Measurements from ENCODE around the gene PRR16. TPM values are rescaled to one million over a fixed set of nuclear protein-coding genes. Genes with fewer than 3 reads are reported as not detected.

PRR16 gene
- total and polyA plus RNA-seq, 2 donors: 0.05 to 0.66 TPM

DNA sequence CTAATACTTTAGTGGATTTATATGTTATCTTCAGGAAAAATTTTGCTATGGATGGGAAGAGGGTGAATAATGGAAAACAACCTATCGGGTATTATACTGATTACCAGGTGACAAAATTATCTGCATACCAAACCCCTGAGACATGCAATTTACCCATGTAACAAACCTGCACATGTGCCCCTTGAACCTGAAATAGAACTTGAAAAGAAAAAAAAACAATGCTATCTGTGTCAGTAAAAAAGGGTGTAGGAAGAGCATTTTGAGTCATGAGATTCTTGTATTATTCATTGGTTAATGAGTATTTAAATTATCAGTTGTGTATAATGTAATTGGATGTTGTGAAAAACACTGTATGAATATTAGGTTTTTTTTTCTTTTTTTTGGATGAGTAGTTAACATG is 75.4 kb downstream of the PRR16 start:
- Histone ChIP-seq H3K4me1 (ENCODE audit: control insufficient read depth in 2 of 2, insufficient read depth in 2 of 2, low read length in 2 of 2) (no peaks in the 10 kb centered on the region), H3K36me3 (ENCODE audit: control insufficient read depth in 2 of 2, insufficient read depth in 2 of 2, low read length in 1 of 2) (no peaks in the 10 kb centered on the region), H3K9me3 (ENCODE audit: control insufficient read depth in 2 of 2, insufficient read depth in 1 of 2, low read length in 1 of 2) (no peaks in the 10 kb centered on the region), H3K27me3 (ENCODE audit: control insufficient read depth in 2 of 2, insufficient read depth in 1 of 2, low read length in 1 of 2) (no peaks in the 10 kb centered on the region), H3K4me3 (ENCODE audit: low read length in 2 of 2) (no peak overlapping the region), H3K27ac (ENCODE audit: low read depth in 1 of 2, low read length in 1 of 2) (no peak overlapping the region)
- DNase-seq (ENCODE audit: low read depth in 6 of 9, low spot score in 9 of 9): no peak
- WGBS: 100% methylated on average over 1 of the region's 1 CpG

- no peaks in the 10 kb centered on the region for H3K4me1 ChIP-seq (ENCODE audit: control insufficient read depth in 2 of 2, insufficient read depth in 2 of 2, low read length in 2 of 2)
These were observed 76.0 kb downstream of the PRR16 start for GRCh38 chr5:120540097-120540496.

DNA sequence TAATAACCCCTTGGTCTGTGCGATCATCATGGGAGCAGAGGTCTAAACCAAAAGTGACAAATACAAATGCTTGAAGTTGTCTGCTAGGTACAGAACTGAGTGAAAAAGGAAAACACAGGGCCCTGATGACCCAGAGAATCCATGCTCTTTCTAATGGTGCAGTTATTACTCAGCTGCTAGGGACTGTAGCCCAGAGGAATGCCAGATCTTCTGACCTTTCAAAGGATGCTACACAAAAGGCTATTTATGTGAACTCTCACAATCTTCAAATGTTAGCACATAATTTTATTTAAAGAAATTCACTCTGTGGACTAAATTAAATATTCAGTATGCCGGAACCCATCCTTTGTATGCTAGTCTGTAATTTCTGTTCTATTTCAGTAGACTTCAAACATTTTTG is 79.9 kb downstream of the PRR16 start:
- Histone ChIP-seq H3K9me3 (ENCODE audit: control insufficient read depth in 2 of 2, insufficient read depth in 1 of 2, low read length in 1 of 2) (no peaks in the 10 kb centered on the region), H3K4me1 (ENCODE audit: control insufficient read depth in 2 of 2, insufficient read depth in 2 of 2, low read length in 2 of 2) (no peaks in the 10 kb centered on the region), H3K4me3 (ENCODE audit: low read length in 2 of 2) (no peak overlapping the region), H3K27me3 (ENCODE audit: control insufficient read depth in 2 of 2, insufficient read depth in 1 of 2, low read length in 1 of 2) (no peaks in the 10 kb centered on the region), H3K27ac (ENCODE audit: low read depth in 1 of 2, low read length in 1 of 2) (no peak overlapping the region), H3K36me3 (ENCODE audit: control insufficient read depth in 2 of 2, insufficient read depth in 2 of 2, low read length in 1 of 2) (no peaks in the 10 kb centered on the region)
- DNase-seq (ENCODE audit: low read depth in 6 of 9, low spot score in 9 of 9): no peak
- WGBS: 99% methylated on average over 2 of the region's 2 CpGs

More at GRCh38 chr5:120540097-120540496, 76.0 kb downstream of the PRR16 start:
- H3K27ac ChIP-seq (ENCODE audit: low read depth in 1 of 2, low read length in 1 of 2): no peak overlapping the region
- no peaks in the 10 kb centered on the region for H3K27me3 ChIP-seq (ENCODE audit: control insufficient read depth in 2 of 2, insufficient read depth in 1 of 2, low read length in 1 of 2)
- no peak overlapping the region for H3K4me3 ChIP-seq (ENCODE audit: low read length in 2 of 2)
- no peak for DNase-seq (ENCODE audit: low read depth in 6 of 9, low spot score in 9 of 9)
- no peaks in the 10 kb centered on the region for H3K9me3 ChIP-seq (ENCODE audit: control insufficient read depth in 2 of 2, insufficient read depth in 1 of 2, low read length in 1 of 2)
- 85% methylated on average over 2 of the region's 2 CpGs for WGBS
- H3K36me3 ChIP-seq (ENCODE audit: control insufficient read depth in 2 of 2, insufficient read depth in 2 of 2, low read length in 1 of 2): no peaks in the 10 kb centered on the region

- Histone ChIP-seq H3K36me3 (ENCODE audit: control insufficient read depth in 2 of 2, insufficient read depth in 2 of 2, low read length in 1 of 2) (no peaks in the 10 kb centered on the region), H3K9me3 (ENCODE audit: control insufficient read depth in 2 of 2, insufficient read depth in 1 of 2, low read length in 1 of 2) (no peaks in the 10 kb centered on the region), H3K4me3 (ENCODE audit: low read length in 2 of 2) (no peak overlapping the region), H3K27me3 (ENCODE audit: control insufficient read depth in 2 of 2, insufficient read depth in 1 of 2, low read length in 1 of 2) (no peaks in the 10 kb centered on the region), H3K27ac (ENCODE audit: low read depth in 1 of 2, low read length in 1 of 2) (no peak overlapping the region), H3K4me1 (ENCODE audit: control insufficient read depth in 2 of 2, insufficient read depth in 2 of 2, low read length in 2 of 2) (no peaks in the 10 kb centered on the region)
- WGBS: 81% methylated on average over 3 of the region's 3 CpGs
- DNase-seq (ENCODE audit: low read depth in 6 of 9, low spot score in 9 of 9): no peak
These were observed 80.9 kb downstream of the PRR16 start for GRCh38 chr5:120545007-120545406.

GRCh38 chr5:120545951-120546350 is 81.9 kb downstream of the PRR16 start:
- Histone ChIP-seq H3K4me3 (ENCODE audit: low read length in 2 of 2) (no peak overlapping the region), H3K36me3 (ENCODE audit: control insufficient read depth in 2 of 2, insufficient read depth in 2 of 2, low read length in 1 of 2) (no peaks in the 10 kb centered on the region), H3K4me1 (ENCODE audit: control insufficient read depth in 2 of 2, insufficient read depth in 2 of 2, low read length in 2 of 2) (no peaks in the 10 kb centered on the region), H3K9me3 (ENCODE audit: control insufficient read depth in 2 of 2, insufficient read depth in 1 of 2, low read length in 1 of 2) (no peaks in the 10 kb centered on the region), H3K27ac (ENCODE audit: low read depth in 1 of 2, low read length in 1 of 2) (no peak overlapping the region), H3K27me3 (ENCODE audit: control insufficient read depth in 2 of 2, insufficient read depth in 1 of 2, low read length in 1 of 2) (no peaks in the 10 kb centered on the region)
- 88% methylated on average over 3 of the region's 3 CpGs for WGBS
- DNase-seq (ENCODE audit: low read depth in 6 of 9, low spot score in 9 of 9): no peak

DNA sequence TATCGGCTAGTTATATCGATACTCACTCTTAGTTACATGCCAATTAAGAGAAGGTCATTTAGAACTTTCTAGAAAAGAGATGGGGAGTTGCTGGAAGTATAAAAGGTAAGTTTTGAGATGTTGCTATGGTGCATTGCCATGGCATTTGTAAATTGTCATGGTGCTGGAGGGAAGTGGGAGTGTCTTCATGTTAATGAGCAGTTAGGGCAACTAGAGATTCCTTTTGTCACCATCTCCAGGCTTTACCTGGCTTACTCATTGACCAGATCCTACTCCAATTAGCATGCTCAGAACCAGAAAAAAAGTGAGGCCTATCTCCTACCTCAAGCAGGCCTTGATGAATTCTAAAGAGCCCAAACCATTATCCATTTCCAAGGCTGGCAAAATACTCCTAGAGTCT is 82.8 kb downstream of the PRR16 start:
- Histone ChIP-seq H3K27me3 (ENCODE audit: control insufficient read depth in 2 of 2, insufficient read depth in 1 of 2, low read length in 1 of 2) (no peaks in the 10 kb centered on the region), H3K4me1 (ENCODE audit: control insufficient read depth in 2 of 2, insufficient read depth in 2 of 2, low read length in 2 of 2) (no peaks in the 10 kb centered on the region), H3K27ac (ENCODE audit: low read depth in 1 of 2, low read length in 1 of 2) (no peak overlapping the region), H3K9me3 (ENCODE audit: control insufficient read depth in 2 of 2, insufficient read depth in 1 of 2, low read length in 1 of 2) (no peaks in the 10 kb centered on the region), H3K4me3 (ENCODE audit: low read length in 2 of 2) (no peak overlapping the region), H3K36me3 (ENCODE audit: control insufficient read depth in 2 of 2, insufficient read depth in 2 of 2, low read length in 1 of 2) (no peaks in the 10 kb centered on the region)
- WGBS: 97% methylated on average over 2 of the region's 2 CpGs
- DNase-seq (ENCODE audit: low read depth in 6 of 9, low spot score in 9 of 9): no peak

DNA sequence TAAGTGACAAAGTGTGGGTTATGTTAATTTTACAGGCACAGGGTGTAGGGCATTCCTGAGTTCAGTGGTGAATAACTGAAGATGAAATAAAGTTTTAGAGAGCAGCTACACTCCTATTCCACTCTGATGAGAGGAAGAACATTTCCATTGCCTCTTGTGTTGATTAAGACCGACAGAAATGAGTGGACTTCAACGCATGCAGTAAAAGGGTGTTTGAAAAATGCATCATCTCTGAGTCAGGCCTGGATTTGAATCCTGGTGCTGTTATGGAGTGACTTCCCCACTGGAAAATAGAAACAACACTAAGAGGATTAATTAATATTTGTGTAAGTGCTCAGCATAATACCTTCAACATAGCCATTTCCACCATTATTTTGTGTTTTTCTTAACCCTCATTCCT is 86.3 kb downstream of the PRR16 start:
- Histone ChIP-seq H3K4me3 (ENCODE audit: low read length in 2 of 2) (no peak overlapping the region), H3K9me3 (ENCODE audit: control insufficient read depth in 2 of 2, insufficient read depth in 1 of 2, low read length in 1 of 2) (no peaks in the 10 kb centered on the region), H3K4me1 (ENCODE audit: control insufficient read depth in 2 of 2, insufficient read depth in 2 of 2, low read length in 2 of 2) (no peaks in the 10 kb centered on the region), H3K36me3 (ENCODE audit: control insufficient read depth in 2 of 2, insufficient read depth in 2 of 2, low read length in 1 of 2) (no peaks in the 10 kb centered on the region), H3K27me3 (ENCODE audit: control insufficient read depth in 2 of 2, insufficient read depth in 1 of 2, low read length in 1 of 2) (no peaks in the 10 kb centered on the region), H3K27ac (ENCODE audit: low read depth in 1 of 2, low read length in 1 of 2) (no peak overlapping the region)
- WGBS: 95% methylated on average over 2 of the region's 2 CpGs
- DNase-seq (ENCODE audit: low read depth in 6 of 9, low spot score in 9 of 9): no peak

DNA sequence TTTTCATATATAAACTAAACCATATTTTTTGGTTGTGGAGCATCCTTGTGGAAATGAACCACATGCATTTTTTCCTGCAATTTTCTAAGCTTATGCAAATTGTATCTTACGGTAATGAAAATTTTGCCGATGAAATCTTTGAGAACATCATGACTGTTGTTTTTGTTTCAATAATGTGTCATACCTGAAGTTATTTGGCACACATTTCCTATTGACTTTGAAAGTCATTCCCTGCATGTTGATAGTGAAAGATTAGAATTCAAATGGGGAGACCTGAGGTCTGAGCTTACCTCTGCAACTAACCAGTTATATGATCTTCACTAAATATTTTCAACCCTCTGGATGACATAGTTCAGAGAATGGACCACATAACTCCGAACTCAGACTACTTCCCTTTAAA is 88.5 kb downstream of the PRR16 start:
- no peak overlapping the region for H3K4me3 ChIP-seq (ENCODE audit: low read length in 2 of 2)
- H3K9me3 ChIP-seq (ENCODE audit: control insufficient read depth in 2 of 2, insufficient read depth in 1 of 2, low read length in 1 of 2): no peaks in the 10 kb centered on the region
- no peaks in the 10 kb centered on the region for H3K4me1 ChIP-seq (ENCODE audit: control insufficient read depth in 2 of 2, insufficient read depth in 2 of 2, low read length in 2 of 2)
- H3K27ac ChIP-seq (ENCODE audit: low read depth in 1 of 2, low read length in 1 of 2): no peak overlapping the region
- no peaks in the 10 kb centered on the region for H3K27me3 ChIP-seq (ENCODE audit: control insufficient read depth in 2 of 2, insufficient read depth in 1 of 2, low read length in 1 of 2)
- no peaks in the 10 kb centered on the region for H3K36me3 ChIP-seq (ENCODE audit: control insufficient read depth in 2 of 2, insufficient read depth in 2 of 2, low read length in 1 of 2)
- no peak for DNase-seq (ENCODE audit: low read depth in 6 of 9, low spot score in 9 of 9)
- WGBS: 91% methylated on average over 3 of the region's 3 CpGs

DNA sequence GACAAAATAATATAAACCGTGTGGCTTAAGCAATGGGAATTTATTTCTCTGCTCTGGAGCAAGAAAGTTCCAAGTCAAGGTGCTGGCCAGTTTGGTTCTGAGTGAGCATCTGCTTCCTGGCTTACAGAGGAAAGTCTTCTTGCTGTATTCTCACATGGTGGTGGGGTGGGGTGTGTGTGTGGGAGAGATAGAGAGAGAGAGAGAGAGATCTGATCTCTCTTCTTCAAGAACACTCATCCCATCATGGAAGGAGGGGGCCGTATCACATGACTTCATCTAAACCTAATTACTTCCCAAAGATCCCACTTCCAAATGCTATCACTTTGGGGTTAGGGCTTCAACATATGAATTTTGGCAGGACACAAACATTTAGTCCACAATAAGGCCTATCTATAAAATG is 91.2 kb downstream of the PRR16 start:
- Histone ChIP-seq H3K36me3 (ENCODE audit: control insufficient read depth in 2 of 2, insufficient read depth in 2 of 2, low read length in 1 of 2) (no peaks in the 10 kb centered on the region), H3K27me3 (ENCODE audit: control insufficient read depth in 2 of 2, insufficient read depth in 1 of 2, low read length in 1 of 2) (no peaks in the 10 kb centered on the region), H3K27ac (ENCODE audit: low read depth in 1 of 2, low read length in 1 of 2) (no peak overlapping the region), H3K9me3 (ENCODE audit: control insufficient read depth in 2 of 2, insufficient read depth in 1 of 2, low read length in 1 of 2) (no peaks in the 10 kb centered on the region), H3K4me3 (ENCODE audit: low read length in 2 of 2) (no peak overlapping the region), H3K4me1 (ENCODE audit: control insufficient read depth in 2 of 2, insufficient read depth in 2 of 2, low read length in 2 of 2) (no peaks in the 10 kb centered on the region)
- DNase-seq (ENCODE audit: low read depth in 6 of 9, low spot score in 9 of 9): no peak
- WGBS: 91% methylated on average over 2 of the region's 2 CpGs

DNA sequence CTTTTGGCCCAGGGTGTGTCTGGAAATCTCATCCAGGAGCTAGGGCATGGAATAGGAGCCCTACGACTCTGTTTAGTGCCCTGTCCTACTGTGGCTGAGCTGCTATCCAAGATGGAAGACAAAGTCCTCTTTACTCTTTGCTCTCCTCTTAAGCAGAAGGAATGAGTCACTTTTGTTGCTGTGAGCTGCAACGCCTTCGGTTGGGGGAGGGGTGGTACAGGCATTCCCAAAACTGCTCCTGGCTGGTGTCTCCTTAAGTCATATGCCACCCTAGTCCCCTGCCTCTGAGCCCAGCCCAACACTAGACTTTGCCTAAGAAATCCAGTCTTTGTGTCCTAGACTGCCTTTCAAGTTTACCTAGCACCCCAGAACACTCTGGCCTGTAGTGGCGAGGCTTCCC is 99.9 kb downstream of the PRR16 start:
- WGBS: 94% methylated on average over 4 of the region's 4 CpGs
- H3K27me3 ChIP-seq (ENCODE audit: control insufficient read depth in 2 of 2, insufficient read depth in 1 of 2, low read length in 1 of 2): no peaks in the 10 kb centered on the region
- H3K4me3 ChIP-seq (ENCODE audit: low read length in 2 of 2): no peak overlapping the region
- H3K36me3 ChIP-seq (ENCODE audit: control insufficient read depth in 2 of 2, insufficient read depth in 2 of 2, low read length in 1 of 2): no peaks in the 10 kb centered on the region
- no peak overlapping the region for H3K27ac ChIP-seq (ENCODE audit: low read depth in 1 of 2, low read length in 1 of 2)
- H3K4me1 ChIP-seq (ENCODE audit: control insufficient read depth in 2 of 2, insufficient read depth in 2 of 2, low read length in 2 of 2): no peaks in the 10 kb centered on the region
- H3K9me3 ChIP-seq (ENCODE audit: control insufficient read depth in 2 of 2, insufficient read depth in 1 of 2, low read length in 1 of 2): no peaks in the 10 kb centered on the region
- no peak for DNase-seq (ENCODE audit: low read depth in 6 of 9, low spot score in 9 of 9)
